ENCODE results near the gene DSCAML1.

Gene DSCAML1

GRCh38 chr11:117387992-117388755, 408.8 kb downstream of the DSCAML1 start:
- no peak for DNase-seq

- DNase-seq, result no peak
Observed at GRCh38 chr11:117385906-117386305, 411.1 kb downstream of the DSCAML1 start.

- DNase-seq, result no peak
Observed at GRCh38 chr11:117385471-117385870, 411.5 kb downstream of the DSCAML1 start.

- DNase-seq, result no peak
Observed at GRCh38 chr11:117384045-117384444, 413.0 kb downstream of the DSCAML1 start.

GRCh38 chr11:117382746-117383145, 414.3 kb downstream of the DSCAML1 start:
- DNase-seq, result no peak

GRCh38 chr11:117381481-117382387, 415.3 kb downstream of the DSCAML1 start:
- no peak for DNase-seq

- DNase-seq, result no peak
Observed at GRCh38 chr11:117380676-117381075, 416.3 kb downstream of the DSCAML1 start.

GRCh38 chr11:117378976-117379865, 417.8 kb downstream of the DSCAML1 start:
- no peak for DNase-seq

Measured in effector CD8-positive, alpha-beta T cell (primary cell).